ENCODE data around the gene CTSA. TPM values are rescaled to one million over a fixed set of nuclear protein-coding genes. Genes with fewer than 3 reads are reported as not detected.
A peak's percentile ranks its signal among the peaks of the same experiment; 100 is the strongest.

The CTSA gene
- polyA plus RNA-seq, result 100 to 1,000 TPM in 1 of 3 donors, 10 to 100 TPM in 2; 46.4 to 116 (median 82.4) TPM

DNA sequence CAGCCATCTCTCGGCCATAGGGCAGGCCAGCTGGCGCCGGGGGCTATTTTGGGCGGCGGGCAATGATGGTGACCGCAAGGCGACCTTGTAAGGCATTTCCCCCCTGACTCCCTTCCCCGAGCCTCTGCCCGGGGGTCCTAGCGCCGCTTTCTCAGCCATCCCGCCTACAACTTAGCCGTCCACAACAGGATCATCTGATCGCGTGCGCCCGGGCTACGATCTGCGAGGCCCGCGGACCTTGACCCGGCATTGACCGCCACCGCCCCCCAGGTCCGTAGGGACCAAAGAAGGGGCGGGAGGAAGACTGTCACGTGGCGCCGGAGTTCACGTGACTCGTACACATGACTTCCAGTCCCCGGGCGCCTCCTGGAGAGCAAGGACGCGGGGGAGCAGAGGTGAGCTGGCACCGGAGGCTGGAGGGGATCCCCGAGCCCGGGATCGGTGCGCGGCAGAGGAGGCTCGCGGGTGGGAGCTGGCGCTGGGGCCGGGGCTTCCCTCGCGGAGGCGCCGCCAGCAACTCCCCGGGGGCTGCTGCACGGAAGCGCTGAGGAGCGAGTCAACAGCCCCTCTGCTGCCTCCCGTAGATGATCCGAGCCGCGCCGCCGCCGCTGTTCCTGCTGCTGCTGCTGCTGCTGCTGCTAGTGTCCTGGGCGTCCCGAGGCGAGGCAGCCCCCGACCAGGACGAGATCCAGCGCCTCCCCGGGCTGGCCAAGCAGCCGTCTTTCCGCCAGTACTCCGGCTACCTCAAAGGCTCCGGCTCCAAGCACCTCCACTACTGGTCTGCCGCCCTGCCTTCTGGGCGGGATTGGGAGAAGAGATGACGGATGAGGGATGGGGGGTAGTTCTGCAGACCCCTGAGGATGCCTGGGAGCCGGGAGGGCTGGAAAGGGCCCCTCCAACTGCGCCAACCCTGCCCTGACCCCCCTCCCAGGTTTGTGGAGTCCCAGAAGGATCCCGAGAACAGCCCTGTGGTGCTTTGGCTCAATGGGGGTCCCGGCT, at the start of gene CTSA, which contains the start of gene NEURL2:
Gene CTSA (plus strand): TSS at position 351 of the 999 bp plus-strand sequence. CDS start 234 bp downstream, at position 585.
Gene NEURL2 (minus strand): TSS at position 224 of the 999 bp plus-strand sequence. CDS start 217 bp downstream, at position 7.
- 1 to 2% (median 1%) methylated on average over 70 to 78 of the region's 78 CpGs for WGBS, 3 donors
- peak within 1 kb of the TSS; percentile 9 for H3K27ac ChIP-seq (ENCODE audit: low read depth, low read length)

DNA sequence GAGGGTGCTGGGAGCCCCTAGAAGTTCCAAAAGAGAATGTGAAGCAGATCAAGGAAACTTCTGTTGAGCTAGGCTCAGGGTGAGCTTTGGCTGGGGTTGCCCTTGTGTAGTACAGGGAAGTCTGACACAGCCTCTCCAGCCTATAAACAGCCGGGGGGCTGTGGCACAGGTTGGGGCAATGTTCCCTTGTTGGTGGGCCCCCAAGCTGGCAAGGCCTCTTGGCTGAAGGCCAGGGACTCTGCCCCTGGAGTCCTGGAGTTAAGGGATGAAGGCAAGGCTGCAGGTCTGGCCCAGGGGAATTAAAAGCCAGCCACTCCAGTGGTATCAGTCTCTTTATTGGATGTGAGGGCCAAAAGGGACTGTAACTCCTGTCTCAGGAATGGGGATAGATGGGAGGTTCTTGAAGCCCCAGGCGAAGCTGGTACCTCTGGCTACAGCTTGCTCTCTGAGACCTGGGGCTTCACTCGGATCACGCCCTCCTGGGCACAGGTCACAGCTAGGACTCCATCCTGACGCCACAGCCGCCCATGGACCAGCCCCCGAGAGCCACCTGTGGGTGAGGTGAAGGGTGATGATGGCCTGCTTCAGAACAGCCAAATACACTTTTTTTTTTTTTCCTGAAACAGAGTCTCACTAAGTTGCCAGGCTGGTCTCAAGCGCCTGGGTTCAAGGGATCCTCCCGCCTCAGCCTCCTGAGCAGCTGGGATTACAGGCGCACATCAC, 49.6 kb upstream of the CTSA start:
- 93 to 94% (median 93%) methylated on average over 10 of the region's 10 CpGs for WGBS, 3 donors
- no peak overlapping the region for H3K27ac ChIP-seq (ENCODE audit: low read depth, low read length)

DNA sequence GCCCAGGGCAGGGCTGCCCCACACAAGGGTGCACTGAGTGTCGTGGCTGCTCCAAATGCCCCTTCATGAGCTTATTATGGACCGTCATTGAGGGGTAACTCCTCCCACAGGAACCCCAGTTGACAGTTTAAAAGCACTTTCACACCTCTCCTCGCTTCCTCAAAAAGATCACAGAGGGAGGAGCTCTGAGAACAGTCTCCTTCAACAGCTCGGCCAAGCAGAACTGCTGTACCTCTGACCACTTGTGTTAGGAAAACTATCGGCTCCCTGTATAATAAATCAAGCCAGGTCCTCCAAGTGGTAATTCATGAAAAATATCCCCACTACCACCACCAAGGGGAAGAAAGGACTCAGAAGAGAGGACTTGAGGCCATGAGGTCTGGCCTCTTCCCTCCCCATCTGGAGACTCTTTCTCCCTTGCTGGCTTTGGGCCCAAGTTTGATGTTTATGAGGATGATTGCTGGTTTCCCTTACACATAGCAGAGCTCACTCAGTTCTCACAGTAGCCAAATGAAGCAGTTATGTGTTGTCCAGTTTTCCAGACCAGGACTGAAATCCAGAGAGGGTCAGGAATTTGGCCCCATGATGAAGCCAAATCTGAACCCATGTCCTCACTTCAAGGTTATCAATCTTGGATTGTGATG, 48.8 kb upstream of the CTSA start:
- H3K27ac ChIP-seq (ENCODE audit: low read depth, low read length), result no peak overlapping the region
- WGBS, 3 donors, result 31 to 68% (median 31%) methylated on average over 5 of the region's 5 CpGs

DNA sequence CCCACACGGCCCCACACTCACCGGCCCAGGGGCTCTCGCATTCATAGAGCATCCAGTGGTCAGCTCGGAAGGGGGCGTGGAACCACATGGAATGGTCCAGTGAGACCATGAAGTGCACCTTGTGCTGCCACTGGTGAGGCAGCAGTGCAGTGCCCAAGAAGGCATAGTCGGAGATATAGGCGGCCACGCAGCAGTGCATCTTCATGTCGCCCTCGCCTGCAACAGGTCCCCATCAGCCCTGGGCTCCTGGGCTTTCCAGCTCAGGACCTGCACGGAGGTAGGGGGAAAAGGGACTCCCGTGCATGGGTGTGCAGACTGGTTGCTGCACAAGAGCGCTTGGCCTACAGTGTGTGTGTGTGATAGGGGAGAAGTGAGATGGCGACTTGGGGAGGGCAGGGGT, 47.6 kb upstream of the CTSA start:
- WGBS, 3 donors, result 91 to 93% (median 92%) methylated on average over 14 of the region's 14 CpGs
- no peak overlapping the region for H3K27ac ChIP-seq (ENCODE audit: low read depth, low read length)

DNA sequence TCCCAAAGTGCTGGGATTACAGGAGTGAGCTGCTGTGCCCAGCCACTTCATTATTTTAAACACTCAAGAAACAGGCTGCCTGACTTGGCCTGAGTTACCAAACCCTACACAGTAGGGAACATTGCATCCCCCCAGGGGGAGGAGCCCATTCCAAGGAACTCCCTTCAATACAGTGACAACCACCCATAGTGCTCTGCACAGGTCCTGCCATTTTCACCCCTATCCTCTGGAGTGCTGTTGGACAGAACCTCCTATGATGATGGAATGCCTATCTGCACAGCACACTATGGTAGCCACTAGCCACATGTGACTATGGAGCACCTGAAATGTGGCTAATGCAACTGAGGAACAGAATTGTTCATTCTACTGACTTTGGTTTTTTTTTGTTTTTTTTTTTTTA, 45.7 kb upstream of the CTSA start:
- no peak overlapping the region for H3K27ac ChIP-seq (ENCODE audit: low read depth, low read length)

DNA sequence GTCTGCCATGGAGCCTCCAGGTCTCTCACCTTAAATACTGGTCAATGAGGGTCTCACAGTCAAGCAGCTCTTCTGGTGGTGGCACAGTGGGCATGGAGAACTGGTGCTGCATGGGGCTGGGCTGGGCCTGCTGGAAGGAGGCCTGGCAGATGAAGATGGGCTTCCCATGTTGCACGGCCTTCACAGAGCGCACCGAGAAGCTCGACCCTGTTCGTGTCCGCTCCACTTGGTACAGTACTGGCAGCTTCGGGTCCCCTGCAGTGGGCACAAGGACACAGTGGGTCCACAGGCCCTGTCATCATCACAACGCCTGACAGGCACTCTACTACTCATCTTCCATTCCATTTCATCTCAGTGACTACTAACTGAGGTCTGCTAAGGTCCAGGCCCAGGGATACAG, 42.7 kb upstream of the CTSA start:
- no peak overlapping the region for H3K27ac ChIP-seq (ENCODE audit: low read depth, low read length)
- WGBS, 3 donors, result 93 to 98% (median 96%) methylated on average over 8 of the region's 8 CpGs

DNA sequence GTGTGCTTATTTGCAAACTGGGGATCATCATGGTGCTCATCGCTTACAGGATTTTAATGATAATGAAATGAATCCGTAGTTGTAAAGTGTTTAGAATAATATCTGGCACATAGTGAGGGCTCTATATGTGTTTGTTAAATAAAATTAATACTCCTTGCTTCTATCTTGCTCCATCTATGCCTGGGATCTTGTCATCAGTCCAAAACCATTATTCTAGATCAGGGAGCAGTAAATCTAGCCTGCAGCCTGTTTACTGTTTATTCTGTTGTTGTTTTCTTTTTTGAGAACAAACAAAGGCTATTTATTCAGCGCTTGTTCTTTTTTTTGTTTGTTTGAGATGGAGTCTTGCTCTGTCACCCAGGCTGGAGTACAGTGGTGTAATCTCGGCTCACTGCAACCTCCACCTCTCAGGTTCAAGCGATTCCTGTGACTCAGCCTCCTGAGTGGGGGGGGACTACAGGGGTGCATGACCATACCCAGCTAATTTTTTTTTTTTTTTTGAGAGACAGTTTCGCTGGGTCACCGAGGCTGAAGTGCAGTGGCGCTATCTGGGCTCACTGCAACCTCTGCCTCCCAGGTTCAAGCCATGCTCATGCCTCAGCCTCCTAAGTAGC, 42.1 kb upstream of the CTSA start:
- no peak overlapping the region for H3K27ac ChIP-seq (ENCODE audit: low read depth, low read length)
- WGBS, 3 donors, result 94 to 95% (median 94%) methylated on average over 8 of the region's 8 CpGs

DNA sequence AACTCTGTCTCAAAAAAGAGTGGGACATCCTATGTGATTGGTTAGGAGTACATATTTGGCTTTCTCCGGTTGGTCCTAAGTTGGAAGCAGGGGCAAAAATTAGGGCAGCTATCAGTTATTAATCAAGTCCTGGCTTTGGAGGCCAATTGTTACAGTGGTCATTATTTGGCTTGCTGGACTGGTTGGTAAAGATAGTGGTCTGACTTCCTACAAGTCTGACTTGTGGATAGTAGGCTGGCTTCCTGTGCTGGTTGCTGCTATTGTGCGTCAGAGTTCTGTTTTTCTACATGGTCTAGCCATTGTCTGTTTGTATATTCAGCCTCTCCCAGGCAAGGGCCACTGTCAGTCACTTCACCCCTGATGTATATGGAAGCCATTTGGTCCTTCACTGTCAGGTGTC, 40.9 kb upstream of the CTSA start:
- no peak overlapping the region for H3K27ac ChIP-seq (ENCODE audit: low read depth, low read length)
- 95 to 100% (median 97%) methylated on average over 2 of the region's 2 CpGs for WGBS, 3 donors

DNA sequence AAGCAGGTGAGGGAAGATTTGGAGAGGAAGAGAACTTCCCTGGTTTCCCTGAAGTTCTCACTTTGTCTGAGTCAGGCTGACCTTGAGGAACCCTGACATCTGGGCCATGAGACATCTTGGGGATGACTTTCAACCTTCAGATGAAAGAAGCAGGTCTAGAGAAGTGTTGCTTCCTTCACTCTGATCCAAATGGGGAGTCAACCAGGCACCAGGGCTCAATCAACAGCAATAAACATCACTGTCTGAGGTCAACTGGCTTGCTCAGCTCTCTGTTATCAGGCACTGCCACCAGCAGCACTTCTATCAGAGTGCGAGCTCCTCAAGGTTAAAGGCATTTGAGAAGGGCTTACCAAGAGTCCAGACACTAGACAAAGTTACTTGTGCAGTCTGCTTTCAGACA, 40.2 kb upstream of the CTSA start:
- WGBS, 3 donors, result 48 to 100% (median 88%) methylated on average over 1 of the region's 1 CpG
- no peak overlapping the region for H3K27ac ChIP-seq (ENCODE audit: low read depth, low read length)

DNA sequence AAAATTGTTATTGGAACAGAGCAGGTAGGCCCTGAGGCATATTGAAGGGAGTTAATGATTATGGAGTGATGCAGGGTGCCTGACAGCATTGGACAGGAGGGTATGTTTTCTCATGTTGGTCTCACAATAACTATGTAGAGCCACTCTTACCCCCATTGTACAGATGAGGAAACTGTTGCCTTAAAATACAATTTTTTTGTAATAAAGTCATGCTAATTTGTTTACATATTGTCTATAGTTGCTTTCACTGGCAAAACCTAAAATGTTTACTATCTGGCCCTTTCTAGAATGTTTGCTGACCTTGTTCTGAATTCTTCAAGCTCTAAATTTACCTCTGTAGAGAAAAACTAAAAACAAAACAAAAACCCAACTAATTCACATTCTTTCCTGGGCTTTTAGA, 39.6 kb upstream of the CTSA start:
- no peak overlapping the region for H3K27ac ChIP-seq (ENCODE audit: low read depth, low read length)

DNA sequence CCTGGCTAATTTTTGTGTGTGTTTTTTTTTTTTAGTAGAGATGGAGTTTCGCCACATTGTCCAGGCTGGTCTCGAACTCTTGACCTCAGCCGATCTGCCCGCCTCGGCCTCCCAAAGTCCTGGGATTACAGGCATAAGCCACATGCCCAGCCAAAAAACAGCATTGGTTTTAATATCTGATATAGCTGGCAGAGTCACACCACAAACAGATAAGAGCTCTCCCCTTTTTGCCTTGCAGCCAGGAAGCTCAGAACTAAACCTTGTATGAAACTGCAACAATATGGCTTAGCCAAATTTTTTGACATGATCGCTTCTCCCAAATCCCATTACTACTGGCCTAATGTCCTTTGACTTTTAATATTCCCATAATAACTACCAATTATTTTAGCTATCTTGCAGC, 38.8 kb upstream of the CTSA start:
- WGBS, 3 donors, result 96 to 99% (median 97%) methylated on average over 6 of the region's 6 CpGs
- no peak overlapping the region for H3K27ac ChIP-seq (ENCODE audit: low read depth, low read length)

DNA sequence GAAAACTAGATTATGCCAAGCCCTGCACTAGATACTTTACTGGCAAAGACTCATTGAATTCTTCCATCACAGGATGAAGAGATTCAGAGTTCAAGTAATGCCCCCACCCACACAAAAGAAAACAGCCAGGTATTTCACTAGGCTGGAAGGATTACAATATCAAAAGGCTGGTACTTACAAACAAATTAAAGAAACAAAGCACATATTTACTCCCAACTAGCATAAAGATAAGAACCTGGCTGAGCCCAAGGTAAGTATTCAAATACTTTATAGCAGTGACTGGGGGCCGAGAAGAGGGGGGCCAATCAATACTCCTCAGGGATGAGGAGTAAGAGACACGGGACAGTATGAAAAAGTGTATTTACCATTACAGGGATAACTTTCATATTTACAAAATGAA, 37.7 kb upstream of the CTSA start:
- WGBS, 3 donors, result 27 to 87% (median 84%) methylated on average over 2 of the region's 2 CpGs
- no peak overlapping the region for H3K27ac ChIP-seq (ENCODE audit: low read depth, low read length)

DNA sequence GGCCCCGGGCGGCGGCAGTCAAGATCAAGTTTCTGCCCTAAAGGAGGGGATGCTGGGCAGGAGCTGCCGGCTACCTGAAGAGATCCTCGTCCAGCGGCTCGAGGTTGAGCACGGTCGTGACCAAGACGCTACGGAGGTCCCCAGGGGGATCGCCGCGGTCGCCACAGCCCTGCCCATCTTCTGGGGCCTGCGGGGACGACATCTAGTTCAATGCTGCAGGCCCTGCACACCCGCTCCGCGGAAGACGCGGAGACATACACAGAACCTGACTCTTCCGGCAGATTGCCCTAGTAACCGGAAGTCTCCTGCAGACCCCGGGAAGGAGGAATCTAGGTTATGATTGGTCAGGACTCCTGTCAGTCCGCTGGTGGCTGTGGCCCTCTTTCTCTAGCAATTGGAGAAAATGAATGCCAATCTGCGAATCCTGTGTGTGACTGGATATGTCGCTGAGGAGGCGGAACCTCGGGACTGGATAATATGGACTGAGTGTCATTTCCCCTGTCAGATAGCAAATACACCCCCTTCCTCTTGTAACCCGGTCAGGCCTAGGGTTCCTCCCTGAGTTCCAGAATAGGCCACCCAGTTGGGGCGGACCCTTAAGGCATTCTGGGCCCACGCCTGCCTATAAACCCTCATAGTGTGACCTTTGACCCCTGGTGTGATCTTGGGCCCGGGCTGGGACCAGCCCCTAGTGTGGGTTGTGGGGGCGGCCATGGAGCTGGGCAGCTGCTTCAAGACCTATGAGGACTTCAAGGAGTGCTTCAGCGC, 33.8 kb upstream of the CTSA start, which contains the start of the genes ACOT8 and ZSWIM3:
Gene ACOT8 (minus strand): TSS at position 279 of the 768 bp plus-strand sequence. CDS start 77 bp downstream, at position 202.
Gene ZSWIM3 (plus strand): TSS at position 501 of the 768 bp plus-strand sequence. CDS start 212 bp downstream, at position 713.
- WGBS, 3 donors, result 0 to 1% (median 0%) methylated on average over 35 to 36 of the region's 36 CpGs

DNA sequence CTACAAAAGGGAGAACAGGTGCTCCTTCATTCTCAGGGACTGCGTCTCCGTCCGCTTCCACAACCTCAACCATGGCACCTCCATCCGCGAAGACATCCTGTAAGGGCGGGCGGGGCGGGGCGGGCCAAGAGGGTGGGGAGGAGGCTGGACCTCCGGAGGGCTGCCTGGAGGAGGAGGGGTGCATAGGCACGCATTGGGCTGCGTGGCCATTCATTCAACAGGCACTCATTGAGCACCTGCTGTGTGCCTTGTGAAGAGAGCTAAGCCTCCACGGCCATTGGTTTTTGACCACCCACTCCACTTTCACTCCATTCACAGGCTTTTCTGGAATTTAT, 33.3 kb upstream of the CTSA start:
- H3K27ac ChIP-seq (ENCODE audit: low read depth, low read length), result no peak overlapping the region
- WGBS, 3 donors, result 5 to 15% (median 11%) methylated on average over 12 to 13 of the region's 13 CpGs

More for the DNA sequence above, 33.8 kb upstream of the CTSA start, which contains the start of the genes ACOT8 and ZSWIM3:
- no peak within 1 kb of the TSS for H3K27ac ChIP-seq (ENCODE audit: low read depth, low read length)

DNA sequence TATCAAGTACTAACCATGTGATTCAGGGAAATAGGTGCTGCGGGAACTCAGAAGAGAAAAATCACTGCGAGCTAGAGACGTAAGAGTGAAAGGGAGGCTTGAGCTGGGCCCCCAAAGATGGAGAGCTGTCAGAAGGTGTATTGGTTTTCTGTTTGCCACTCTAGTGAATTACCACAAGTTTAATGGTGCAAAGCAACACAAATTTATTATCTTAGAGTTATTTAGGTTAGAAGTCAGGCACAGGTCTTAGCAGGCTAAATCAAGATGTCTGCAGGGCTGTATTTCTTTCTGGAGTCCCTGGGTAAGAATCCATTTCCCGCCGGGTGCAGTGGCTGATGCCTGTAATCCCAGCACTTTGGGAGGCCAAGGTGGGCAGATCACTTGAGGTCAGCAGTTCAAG, 31.2 kb upstream of the CTSA start:
- no peak overlapping the region for H3K27ac ChIP-seq (ENCODE audit: low read depth, low read length)
- WGBS, 3 donors, result 89 to 97% (median 94%) methylated on average over 5 of the region's 5 CpGs

DNA sequence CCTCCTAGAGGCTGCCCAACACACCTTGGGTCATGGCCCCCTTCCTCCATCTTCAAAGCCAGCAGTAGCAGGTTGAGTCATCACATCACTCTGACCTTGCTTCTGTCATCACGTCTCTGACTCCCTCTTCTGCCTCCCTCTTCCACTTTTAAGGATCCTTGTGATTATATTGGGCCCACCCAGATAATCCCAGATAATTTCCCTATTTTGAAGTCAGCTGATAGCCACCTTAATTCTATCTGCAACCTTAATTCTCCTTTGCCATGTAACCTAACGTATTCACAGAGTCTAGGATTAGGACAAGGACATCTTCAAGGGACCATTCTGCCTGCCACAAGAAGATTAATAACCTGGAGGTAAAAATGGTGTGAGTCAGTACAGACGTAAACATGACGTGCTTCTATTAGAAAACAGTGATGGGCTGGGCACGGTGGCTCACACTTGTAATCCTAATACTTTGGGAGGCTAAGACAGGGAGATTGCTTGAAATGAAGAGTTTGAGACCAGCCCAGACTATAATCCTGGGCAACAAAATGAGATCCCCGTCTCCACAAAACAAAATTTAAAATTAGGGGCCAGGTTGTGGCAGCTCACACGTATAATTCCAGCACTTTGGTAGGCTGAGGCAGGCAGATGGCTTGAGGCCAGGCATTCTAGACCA, 30.4 kb upstream of the CTSA start:
- H3K27ac ChIP-seq (ENCODE audit: low read depth, low read length), result no peak overlapping the region
- WGBS, 3 donors, result 66 to 76% (median 74%) methylated on average over 7 of the region's 7 CpGs

All from adipose tissue (tissue), 3 donors.